DOHH2 (cell line): ENCODE results near the gene PML.

Source experiments
- CTCF ChIP-seq: fragments of 200-600 bp; sonication (generic); IDR thresholded peaks from one replicate; pipeline ENCODE4 v1.5.1; 2014; ENCODE audit warnings: antibody characterized with exemption, mild to moderate bottlenecking, low read depth, low read length; ENCODE audit not compliant: poor library complexity, severe bottlenecking
- EZH2phosphoT487 ChIP-seq: fragments of 200-600 bp; sonication (generic); IDR thresholded peaks from 2 replicates; pipeline ENCODE4 v1.6.1; 2017; ENCODE audit warnings: borderline replicate concordance, mild to moderate bottlenecking, antibody characterized with exemption, low read length, moderate library complexity, mixed read lengths

DNA sequence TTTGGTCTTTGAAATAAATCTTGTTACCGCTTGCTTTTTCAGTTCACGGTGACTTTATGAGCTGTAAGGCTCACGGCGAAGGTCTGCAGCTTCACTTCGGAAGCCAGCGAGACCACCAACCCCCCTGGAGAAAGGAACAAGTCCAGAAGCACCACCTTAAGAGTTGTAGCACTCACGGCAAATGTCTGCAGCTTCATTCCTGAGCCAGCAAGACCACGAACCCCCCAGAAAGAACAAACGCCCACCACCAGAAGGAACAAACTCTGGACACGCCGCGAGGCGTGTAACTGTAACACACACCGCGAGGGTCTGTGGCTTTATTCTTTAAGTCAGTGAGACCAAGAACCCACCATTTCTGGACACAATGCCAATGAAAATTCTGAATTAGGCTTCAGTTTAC, 59.0 kb downstream of the PML start:
- TF ChIP-seq EZH2phosphoT487 (no peak), CTCF (no peak)
